Anterior cingulate cortex (tissue), 58 donors: Measurements from ENCODE around the gene SNCB.
A peak's percentile ranks its signal among the peaks of the same experiment; 100 is the strongest.

Experiments used
- DNase-seq, 58 donors: peaks; one replicate each; lab custom pipeline; 2025; lab: John Stamatoyannopoulos, UW

The SNCB gene

DNA sequence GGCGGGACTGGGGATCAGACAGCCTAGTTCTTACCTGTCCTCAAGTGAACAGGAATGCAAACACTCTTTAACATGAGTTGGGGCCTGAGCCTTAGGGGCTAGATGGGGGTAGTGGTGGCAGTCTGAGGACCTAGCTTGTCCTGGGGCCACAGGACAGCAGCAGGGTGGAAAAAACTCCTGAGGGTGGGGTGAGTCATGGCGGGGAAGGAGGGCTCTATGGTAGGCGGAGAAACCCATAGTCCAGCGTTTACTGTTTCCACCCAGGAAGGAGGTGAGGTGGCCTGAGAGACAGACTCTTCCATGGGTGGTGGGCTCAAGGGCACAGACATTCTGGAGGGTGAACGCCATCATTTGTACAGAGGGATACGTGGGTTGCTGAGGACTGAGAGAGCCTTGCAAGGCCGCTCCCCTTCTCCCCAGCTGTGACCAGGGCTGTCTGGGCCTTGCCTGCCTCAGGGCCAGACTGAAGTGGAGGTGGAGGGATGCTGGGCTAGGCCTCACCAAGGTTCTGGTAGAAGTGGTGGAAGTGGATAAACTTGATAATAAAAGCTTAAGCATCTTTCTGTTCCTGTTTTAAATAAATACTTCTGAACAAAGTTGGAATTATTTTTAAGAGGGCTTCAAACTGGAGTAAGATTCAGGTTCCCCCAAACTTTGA, 15.8 kb upstream of the SNCB start:
- no peak for DNase-seq

- DNase-seq: peak in 2 of 58 donors; percentile 23 to 44
These were observed 14.7 kb upstream of the SNCB start for GRCh38 chr5:176644878-176645670.

DNA sequence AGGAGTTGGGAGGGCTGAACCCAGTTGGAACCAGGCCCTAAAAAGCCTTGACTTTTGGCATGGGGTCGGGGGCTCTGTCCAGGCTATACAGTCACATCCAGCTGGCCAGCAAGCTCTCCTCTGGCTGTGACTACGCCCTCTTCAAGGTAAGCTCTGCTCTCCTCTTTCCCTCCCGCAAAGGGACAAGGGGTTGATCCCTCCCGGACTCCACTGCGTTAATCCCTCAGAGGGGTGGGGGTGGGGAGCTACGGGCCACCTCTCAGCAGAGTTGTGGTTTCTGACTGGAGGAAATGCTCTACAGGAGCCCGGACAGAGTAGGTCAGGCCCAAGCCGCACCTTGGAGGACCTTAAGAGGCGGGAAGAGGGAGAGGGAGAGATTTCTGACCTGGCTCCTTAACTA, 14.0 kb upstream of the SNCB start:
- DNase-seq: no peak

- no peak for DNase-seq
These were observed 13.3 kb upstream of the SNCB start for GRCh38 chr5:176643491-176644219.

DNA sequence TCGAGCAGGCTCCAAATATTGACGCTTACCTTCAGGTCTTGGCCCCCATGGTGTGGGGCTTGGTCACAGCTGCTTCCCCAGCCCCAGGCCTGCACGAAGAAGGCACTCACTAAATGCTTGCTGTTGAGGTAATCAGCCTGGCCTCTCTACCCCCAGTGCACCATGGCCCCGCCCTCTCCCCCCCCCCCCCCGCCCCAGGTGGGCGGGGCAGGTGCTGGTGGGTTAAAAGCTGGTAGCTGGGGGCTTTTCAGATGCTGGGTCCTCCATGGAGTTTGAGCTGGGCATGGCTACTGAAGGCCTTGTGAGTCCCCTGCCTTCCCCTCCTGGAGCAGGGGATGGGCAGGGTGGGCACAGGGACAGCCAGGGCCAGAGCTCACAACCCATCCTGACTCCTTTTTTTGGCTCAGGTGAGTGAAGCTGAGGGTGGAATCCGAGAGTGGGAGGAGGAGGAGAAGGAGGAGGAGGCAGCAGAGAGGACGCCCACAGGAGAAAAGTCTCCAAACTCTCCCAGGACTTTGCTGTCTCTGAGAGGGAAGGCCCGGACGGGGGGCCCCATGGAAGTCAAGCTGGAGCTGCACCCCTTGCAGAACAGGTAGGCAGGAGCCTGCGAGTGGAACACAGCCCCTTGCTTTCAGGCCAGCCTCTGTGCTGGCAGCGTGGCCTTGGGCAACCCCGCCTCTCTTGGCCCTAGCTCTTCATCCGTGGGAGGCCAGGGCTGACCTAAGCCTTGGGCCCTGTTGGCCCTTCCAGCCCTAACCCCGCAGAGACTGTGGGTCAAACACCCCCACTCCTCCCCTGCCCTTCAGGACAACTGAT, 12.5 kb upstream of the SNCB start:
- no peak for DNase-seq

- DNase-seq: no peak
These were observed 10.3 kb upstream of the SNCB start for GRCh38 chr5:176640616-176641015.

GRCh38 chr5:176639981-176640380, 9.6 kb upstream of the SNCB start:
- DNase-seq: peak in 53 of 58 donors; percentile 26 to 91 (median 72)

DNA sequence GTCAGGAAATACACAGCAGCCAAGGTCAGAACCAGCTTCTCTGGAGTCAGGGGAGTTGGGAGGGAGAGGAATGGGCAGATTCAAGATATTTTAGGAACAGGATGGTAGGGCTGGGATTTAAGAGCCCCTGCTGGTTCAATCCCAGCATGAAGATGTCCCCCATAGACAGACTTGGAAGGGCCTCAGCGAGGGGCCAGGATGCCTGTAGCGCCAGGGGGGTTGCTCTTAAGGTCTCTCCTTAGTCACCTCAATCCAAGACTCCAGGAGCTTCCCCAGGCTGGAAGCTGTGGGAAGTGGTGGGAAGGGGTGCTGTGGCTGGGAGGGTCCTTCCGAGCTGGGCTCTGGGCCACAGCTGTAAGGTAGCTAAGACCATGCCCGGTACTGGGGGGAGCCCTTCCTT, 8.9 kb upstream of the SNCB start:
- DNase-seq: no peak

- no peak for DNase-seq
These were observed 8.1 kb upstream of the SNCB start for GRCh38 chr5:176638437-176638836.

- no peak for DNase-seq
These were observed 7.2 kb upstream of the SNCB start for GRCh38 chr5:176637556-176637955.

DNA sequence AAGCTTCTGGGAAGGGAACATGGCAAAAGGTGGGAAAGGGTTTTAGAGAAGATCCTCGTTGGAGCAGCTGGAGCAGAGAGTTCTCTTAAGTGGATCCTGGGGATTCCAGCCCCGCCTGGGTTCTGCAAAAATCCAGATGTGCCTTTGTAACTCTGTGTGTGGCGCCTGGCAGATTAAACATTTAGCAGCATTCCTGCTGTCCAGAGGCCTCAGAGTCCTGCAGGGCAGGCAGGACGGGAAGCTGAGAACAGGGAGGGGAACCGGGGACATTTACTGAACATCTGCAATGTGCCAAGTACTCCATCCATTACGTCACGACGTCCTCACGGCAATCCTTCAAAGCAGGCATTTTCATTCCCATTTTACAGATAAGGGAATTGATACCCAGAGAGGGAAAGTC, 6.1 kb upstream of the SNCB start:
- DNase-seq: no peak

- DNase-seq: no peak
These were observed 3.3 kb upstream of the SNCB start for GRCh38 chr5:176633598-176633997.

DNA sequence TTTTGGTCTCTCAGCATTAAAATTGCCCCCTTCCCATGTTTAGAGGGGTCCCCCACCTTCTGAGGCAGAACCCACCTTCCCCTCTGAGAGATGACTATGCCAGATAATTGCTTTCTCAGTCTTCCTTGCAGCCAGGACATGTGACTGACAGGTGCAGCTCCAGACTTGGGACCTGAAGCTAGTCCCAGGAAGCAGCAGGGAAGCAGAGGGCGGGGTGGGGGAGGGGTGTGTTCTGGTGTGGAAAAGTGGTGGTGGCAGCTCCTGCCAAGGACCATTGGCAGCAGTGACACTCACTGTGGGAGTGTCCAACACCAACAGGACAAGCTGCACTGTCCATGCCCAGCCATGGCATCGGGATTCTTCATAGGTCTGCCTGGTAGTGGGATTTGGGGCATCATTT, 2.4 kb upstream of the SNCB start:
- DNase-seq: no peak

DNA sequence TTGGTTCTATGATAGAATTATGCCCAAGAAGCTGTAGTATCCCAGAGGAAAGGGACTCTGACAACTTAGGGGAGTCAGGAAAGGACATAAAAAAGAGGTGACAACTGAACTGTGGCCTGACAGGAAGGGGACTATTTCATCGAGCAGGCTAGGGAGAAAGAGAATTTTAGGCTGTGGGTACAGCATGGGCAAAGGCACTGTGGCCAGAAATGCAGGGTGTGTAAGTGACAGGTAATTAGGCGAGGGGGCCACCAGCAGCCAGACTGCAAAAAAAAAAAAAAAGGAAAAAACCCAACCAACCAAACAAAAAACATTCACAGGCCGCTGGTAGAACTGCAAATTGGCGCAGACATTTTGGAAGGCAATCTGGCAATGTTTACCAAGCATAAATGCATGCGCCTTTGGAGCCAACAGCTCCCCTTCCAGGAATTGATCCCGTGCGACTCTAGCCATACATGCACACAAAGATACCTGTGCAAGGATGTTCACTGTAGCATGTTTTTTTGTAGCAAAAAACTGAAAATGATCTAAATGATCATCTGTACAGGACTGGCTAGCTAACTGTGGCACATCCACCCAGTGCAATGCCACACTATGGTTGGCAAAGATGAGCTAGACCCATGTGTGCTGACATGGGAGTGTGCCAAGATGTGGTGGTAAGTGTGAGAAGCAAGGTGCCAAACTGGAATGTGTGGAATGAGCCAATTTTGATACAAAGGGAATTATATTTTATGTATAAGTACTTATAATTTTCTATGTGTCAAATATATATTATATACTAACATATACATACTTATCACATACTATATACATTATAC, 1.3 kb upstream of the SNCB start:
- DNase-seq: no peak

GRCh38 chr5:176630681-176631222, 418 bp upstream of the SNCB start:
- no peak for DNase-seq

- DNase-seq: no peak
These were observed 949 bp downstream of the SNCB start for GRCh38 chr5:176629317-176629852.

DNA sequence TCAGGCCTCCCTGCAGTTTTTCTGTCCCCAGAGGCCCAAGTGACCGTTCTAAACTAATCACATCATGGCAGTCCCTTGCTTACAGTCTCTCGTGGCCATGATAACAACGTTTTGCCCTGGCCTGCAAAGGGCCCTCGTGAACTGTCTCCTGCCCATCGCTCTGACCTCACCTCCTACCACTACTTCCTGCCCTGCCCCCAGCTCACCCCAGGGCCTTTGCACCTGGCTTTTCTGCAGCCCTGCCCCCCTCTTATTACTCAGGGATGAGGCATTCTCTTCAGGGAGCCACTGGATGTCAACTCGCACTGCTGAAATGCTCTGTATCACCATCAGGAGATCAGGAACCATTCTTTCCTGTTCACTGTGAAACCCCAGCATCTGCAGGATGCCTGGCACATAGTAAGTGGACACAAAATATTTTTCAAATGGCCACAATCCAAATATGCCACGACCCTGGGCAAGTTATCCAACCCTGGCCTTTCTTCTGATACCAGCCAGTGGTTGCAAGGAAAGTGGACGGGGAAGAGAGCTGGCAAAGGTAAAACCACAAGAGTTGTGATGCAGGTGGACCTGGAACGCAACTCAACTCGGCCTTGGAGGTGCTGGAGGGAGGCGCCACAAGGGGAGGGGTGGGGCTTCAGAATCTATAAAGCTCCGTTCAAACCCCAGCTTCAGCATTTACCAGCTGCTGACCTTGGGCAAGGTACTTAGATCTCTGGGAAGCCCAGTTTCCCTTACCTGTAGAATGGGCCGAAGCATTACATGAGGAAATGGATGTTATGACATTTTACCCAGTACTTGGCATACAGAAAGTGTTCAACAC, 1.7 kb downstream of the SNCB start:
- peak in 2 of 58 donors; percentile 32 to 46 for DNase-seq

- DNase-seq: peak in 1 of 58 donors; percentile 22
These were observed 2.8 kb downstream of the SNCB start for GRCh38 chr5:176627582-176627981.
